ENCODE measurements around the gene LPAR2.

GRCh38 chr19:19643158-19644053 is 15.4 kb upstream of the LPAR2 start, which contains the start of gene GMIP:
- TF ChIP-seq POLR2A (IDR thresholded peaks at IDR 0.05; ENCODE audit: low read depth, low read length) (peak; percentile 56; the same call in 1 of the 2 replicates), POLR2AphosphoS5 (IDR thresholded peaks at IDR 0.05; ENCODE audit: low read depth, low read length) (peak; percentile 47), TAF1 (IDR thresholded peaks at IDR 0.05; ENCODE audit: borderline replicate concordance, low read depth, low read length) (peak; percentile 18; the same call in 1 of the 2 replicates)
